GM06990 (cell line): ENCODE results near the gene ASMTL.

ENCODE experiments used
- DNase-seq: peaks from one replicate; pipeline ENCODE4 v3.0.0-alpha.2; 2011; ENCODE audit not compliant: insufficient read length; ENCODE audit errors: extremely low read depth
- H3K27me3 ChIP-seq: replicated peaks from 2 replicates; pipeline ENCODE4 v1.6.0; 2011; ENCODE audit warnings: low read length; ENCODE audit not compliant: control insufficient read depth, insufficient read depth
- H3K36me3 ChIP-seq: 2 replicates; pipeline ENCODE4 v1.5.1; 2011; ENCODE audit warnings: low read length; ENCODE audit not compliant: control insufficient read depth, insufficient read depth
- H3K4me3 ChIP-seq: replicated peaks from 2 replicates; pipeline ENCODE4 v1.5.1; 2011; ENCODE audit warnings: low read depth, mild to moderate bottlenecking, control low read depth, low read length
- TF ChIP-seq, protein P1 (sequence below): IDR thresholded peaks from 2 replicates; pipeline ENCODE4 v1.5.1; 2011; ENCODE audit warnings: low read length, control low read depth, mild to moderate bottlenecking, inconsistent platforms; ENCODE audit not compliant: insufficient read depth, poor library complexity, severe bottlenecking

ASMTL gene

DNA sequence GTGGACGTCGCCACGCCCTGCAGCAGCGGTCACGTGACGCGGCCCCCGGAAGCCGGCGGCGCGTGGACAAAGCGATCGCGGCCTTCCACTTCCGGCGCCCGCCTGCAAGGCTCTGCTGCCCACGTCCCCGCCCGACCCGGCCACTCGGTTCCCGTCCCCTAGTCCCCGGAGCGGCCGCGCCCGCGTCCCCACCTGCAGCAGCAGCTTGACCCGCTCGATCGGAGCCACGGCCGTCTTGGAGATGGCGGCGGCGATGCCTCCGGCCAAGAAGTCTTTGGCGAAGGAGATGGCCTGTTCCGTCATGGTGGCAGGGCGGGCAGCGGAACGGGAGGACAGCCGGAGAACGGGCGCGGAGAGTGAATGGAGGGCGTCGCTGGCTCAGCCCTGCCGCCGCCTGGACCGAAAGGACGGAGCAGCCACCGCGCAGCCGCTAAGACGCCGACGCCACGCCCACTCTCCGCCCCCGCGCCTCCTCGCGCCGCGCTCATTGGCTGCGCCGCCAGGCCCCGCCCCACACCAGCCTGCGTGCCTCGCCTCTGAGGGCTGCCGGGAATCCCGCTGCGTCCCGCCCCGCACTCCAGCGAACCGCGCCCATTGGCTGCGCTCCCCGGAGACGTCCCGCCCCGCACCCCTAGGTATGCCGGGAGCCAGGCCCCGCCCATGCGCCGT lies 60.9 kb downstream of the ASMTL start, which contains the start of gene SLC25A6:
TSS of gene SLC25A6 (minus strand) at position 407 of the 669 bp plus-strand sequence. CDS start at position 303, 104 bp downstream.
- peaks cover 47% of the 10 kb centered on the region for H3K36me3 ChIP-seq
- peak; percentile 100 for DNase-seq
- H3K27me3 ChIP-seq, result no peaks in the 10 kb centered on the region
- TF ChIP-seq, protein P1, sequence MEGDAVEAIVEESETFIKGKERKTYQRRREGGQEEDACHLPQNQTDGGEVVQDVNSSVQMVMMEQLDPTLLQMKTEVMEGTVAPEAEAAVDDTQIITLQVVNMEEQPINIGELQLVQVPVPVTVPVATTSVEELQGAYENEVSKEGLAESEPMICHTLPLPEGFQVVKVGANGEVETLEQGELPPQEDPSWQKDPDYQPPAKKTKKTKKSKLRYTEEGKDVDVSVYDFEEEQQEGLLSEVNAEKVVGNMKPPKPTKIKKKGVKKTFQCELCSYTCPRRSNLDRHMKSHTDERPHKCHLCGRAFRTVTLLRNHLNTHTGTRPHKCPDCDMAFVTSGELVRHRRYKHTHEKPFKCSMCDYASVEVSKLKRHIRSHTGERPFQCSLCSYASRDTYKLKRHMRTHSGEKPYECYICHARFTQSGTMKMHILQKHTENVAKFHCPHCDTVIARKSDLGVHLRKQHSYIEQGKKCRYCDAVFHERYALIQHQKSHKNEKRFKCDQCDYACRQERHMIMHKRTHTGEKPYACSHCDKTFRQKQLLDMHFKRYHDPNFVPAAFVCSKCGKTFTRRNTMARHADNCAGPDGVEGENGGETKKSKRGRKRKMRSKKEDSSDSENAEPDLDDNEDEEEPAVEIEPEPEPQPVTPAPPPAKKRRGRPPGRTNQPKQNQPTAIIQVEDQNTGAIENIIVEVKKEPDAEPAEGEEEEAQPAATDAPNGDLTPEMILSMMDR, result peak; percentile 7
- peak within 1 kb of the TSS; percentile 99 for H3K4me3 ChIP-seq

DNA sequence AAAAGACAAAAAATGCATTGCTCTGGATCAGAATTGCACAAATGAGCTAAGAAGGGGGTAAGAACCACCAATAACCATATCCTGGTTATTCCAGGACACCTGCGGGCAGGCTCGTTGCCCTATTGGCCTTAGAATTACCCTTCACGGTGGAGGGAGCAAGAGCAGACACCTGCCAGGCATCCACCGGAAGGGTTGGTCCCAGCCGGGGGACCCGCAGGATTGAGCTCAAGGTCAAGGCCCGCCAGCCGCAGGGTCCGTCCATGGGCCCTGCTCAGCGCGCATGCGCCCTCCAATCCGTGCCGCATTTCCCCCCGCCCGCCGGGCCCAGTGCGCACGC lies 61.4 kb downstream of the ASMTL start:
- no peak for DNase-seq
- peaks cover 50% of the 10 kb centered on the region for H3K36me3 ChIP-seq

DNA sequence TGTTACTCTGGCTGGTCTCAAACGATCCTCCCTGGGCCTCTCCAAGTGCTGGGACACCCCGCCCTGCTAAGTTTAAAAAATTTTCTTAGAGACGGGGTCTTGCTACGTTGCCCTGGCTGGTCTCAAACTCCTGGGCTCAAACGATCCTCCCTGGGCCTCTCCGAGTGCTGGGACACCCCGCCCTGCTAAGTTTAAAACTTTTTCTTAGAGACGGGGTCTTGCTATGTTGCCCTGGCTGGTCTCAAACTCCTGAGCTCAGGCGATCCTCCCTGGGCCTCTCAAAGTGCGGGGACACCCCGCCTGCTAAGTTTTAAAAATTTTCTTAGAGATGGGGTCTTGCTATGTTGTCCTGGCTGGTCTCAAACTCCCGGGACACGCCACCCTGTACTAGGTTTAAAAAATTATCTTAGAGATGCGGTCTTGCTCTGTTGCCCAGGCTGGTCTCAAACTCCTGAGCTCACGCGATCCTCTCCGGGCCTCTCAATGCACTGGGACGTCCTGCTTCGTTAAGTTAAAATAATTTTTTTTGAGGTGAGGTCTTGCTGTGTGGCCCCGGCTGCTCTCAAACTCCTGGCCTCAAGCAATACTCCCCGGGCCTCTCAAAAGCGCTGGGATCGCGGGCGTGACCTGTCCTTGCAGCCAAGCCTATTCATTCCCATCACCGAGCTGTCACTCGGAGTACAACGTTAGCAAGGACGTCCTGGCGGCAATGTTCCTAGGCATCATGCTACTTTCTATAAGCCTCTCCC lies 61.9 kb downstream of the ASMTL start:
- Histone ChIP-seq H3K4me3 (peak overlapping the region; percentile 99), H3K27me3 (no peaks in the 10 kb centered on the region), H3K36me3 (peaks cover 51% of the 10 kb centered on the region)
- DNase-seq, result no peak
- TF ChIP-seq, protein P1, result no peak

More for the DNA sequence above, 61.4 kb downstream of the ASMTL start:
- Histone ChIP-seq H3K4me3 (peak overlapping the region; percentile 99), H3K27me3 (no peaks in the 10 kb centered on the region)
- TF ChIP-seq, protein P1, result no peak

DNA sequence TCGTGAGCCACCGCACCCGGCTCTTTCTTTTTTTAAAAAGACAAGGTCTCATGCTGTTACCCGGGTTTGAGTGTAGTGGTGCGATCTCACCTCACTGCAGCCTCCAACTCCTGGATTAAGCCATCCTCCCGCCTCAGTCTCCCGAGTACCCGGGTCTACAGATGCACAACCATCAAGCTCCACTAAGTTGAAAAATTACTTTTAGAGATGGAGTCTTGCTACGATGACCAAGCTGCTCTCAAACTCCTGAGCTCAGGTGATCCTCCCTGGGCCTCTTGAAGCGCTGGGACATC lies 62.8 kb downstream of the ASMTL start:
- Histone ChIP-seq H3K36me3 (peaks cover 55% of the 10 kb centered on the region), H3K27me3 (no peaks in the 10 kb centered on the region), H3K4me3 (no peak overlapping the region)
- no peak for DNase-seq
- TF ChIP-seq, protein P1, result no peak

DNA sequence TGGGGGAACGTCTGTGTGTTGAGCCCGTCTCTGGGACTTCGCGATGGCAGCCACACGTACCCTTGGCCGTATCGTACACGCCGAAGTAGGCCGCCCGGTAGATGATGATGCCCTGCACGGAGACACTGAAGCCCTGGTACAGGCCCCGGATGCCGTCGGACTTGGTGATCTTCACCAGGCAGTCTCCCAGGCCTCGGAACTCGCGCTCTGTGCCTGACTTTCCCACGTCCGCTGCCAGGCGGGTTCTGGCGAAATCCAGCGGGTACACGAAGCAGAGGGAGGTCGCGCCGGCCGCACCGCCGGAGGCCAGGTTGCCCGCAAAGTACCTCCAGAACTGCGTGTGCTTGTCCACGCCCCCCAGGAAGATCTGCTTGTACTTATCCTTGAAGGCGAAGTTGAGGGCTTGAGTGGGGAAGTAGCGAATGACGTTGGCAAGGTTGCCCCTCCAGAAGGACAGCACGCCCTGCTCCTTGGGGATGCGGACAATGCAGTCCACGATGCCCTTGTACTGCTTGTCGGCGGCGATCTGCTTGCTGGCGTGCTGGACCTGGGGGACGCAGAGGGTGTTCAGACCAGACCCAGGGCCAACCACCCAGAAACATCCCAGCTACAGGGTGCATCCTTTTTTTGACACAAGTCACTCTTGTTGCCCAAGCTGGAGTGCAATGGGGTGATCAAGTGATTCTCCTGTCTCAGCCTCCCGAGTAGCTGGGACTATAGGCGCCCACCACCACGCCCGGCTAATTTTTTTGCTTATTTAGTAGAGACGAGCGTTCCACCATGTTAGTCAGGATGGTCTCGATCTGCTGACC lies 63.3 kb downstream of the ASMTL start:
- H3K36me3 ChIP-seq, result peaks cover 56% of the 10 kb centered on the region
- TF ChIP-seq, protein P1, result no peak
- DNase-seq, result no peak
- H3K4me3 ChIP-seq, result no peak overlapping the region
- no peaks in the 10 kb centered on the region for H3K27me3 ChIP-seq
